ENCODE data around the gene ARHGEF11.

Gene ARHGEF11

GRCh38 chr1:157050836-157051235, 5.3 kb upstream of the ARHGEF11 start:
- no peak for DNase-seq

- DNase-seq: no peak
Observed at GRCh38 chr1:157047062-157047410, 1.5 kb upstream of the ARHGEF11 start.

- DNase-seq: no peak
Observed at GRCh38 chr1:157044326-157044725, 1.2 kb downstream of the ARHGEF11 start.

- no peak for DNase-seq
Observed at GRCh38 chr1:157043685-157044084, 1.9 kb downstream of the ARHGEF11 start.

- no peak for DNase-seq
Observed at GRCh38 chr1:157042846-157043245, 2.7 kb downstream of the ARHGEF11 start.

- DNase-seq: no peak
Observed at GRCh38 chr1:157040802-157041201, 4.7 kb downstream of the ARHGEF11 start.

- DNase-seq: no peak
Observed at GRCh38 chr1:157035121-157035520, 10.4 kb downstream of the ARHGEF11 start.

- no peak for DNase-seq
Observed at GRCh38 chr1:157034137-157034800, 11.3 kb downstream of the ARHGEF11 start.

- no peak for DNase-seq
Observed at GRCh38 chr1:157033357-157033876, 12.1 kb downstream of the ARHGEF11 start.

GRCh38 chr1:157032303-157032702, 13.2 kb downstream of the ARHGEF11 start:
- no peak for DNase-seq

- DNase-seq: no peak
Observed at GRCh38 chr1:157030728-157031127, 14.8 kb downstream of the ARHGEF11 start.

- DNase-seq: no peak
Observed at GRCh38 chr1:157028674-157029073, 16.9 kb downstream of the ARHGEF11 start.

GRCh38 chr1:157025856-157026255, 19.7 kb downstream of the ARHGEF11 start:
- DNase-seq: no peak

- DNase-seq: no peak
Observed at GRCh38 chr1:157025385-157025784, 20.2 kb downstream of the ARHGEF11 start.

- no peak for DNase-seq
Observed at GRCh38 chr1:157021688-157022087, 23.9 kb downstream of the ARHGEF11 start.

- no peak for DNase-seq
Observed at GRCh38 chr1:157019457-157019856, 26.1 kb downstream of the ARHGEF11 start.

- DNase-seq: no peak
Observed at GRCh38 chr1:157011845-157012244, 33.7 kb downstream of the ARHGEF11 start.

- DNase-seq: no peak
Observed at GRCh38 chr1:157008502-157008901, 37.0 kb downstream of the ARHGEF11 start.

- DNase-seq: no peak
Observed at GRCh38 chr1:157007306-157007705, 38.2 kb downstream of the ARHGEF11 start.

GRCh38 chr1:157006676-157007075, 38.9 kb downstream of the ARHGEF11 start:
- DNase-seq: no peak

GRCh38 chr1:157005965-157006364, 39.6 kb downstream of the ARHGEF11 start:
- no peak for DNase-seq

- no peak for DNase-seq
Observed at GRCh38 chr1:157004806-157005205, 40.7 kb downstream of the ARHGEF11 start.

- no peak for DNase-seq
Observed at GRCh38 chr1:157004327-157004726, 41.2 kb downstream of the ARHGEF11 start.

GRCh38 chr1:157001304-157001703, 44.2 kb downstream of the ARHGEF11 start:
- DNase-seq: no peak

- no peak for DNase-seq
Observed at GRCh38 chr1:157000686-157001085, 44.9 kb downstream of the ARHGEF11 start.
